Naive B cell (primary cell): Measurements from ENCODE around the gene INHBC. TPM values are rescaled to one million over a fixed set of nuclear protein-coding genes. Genes with fewer than 3 reads are reported as not detected.

Experiments
- ATAC-seq, 2 donors: fragments of 150-1000 bp; cut with Tn5 transposase; 2 replicates each; pipeline ENCODE4 v1.10.0; 2021; ENCODE audit warnings: low read depth in 2 of 2, mild to moderate bottlenecking in 2 of 2, moderate library complexity in 2 of 2
- DNase-seq: peaks from one replicate; pipeline ENCODE4 v3.0.0; 2022
- H3K27ac Mint-ChIP-seq, 6 donors: one replicate each; pipeline ENCODE4 v1.8.0; 2020 to 2022; ENCODE audit warnings: mild to moderate bottlenecking in 6 of 6, mixed read lengths in 6 of 6, moderate library complexity in 5 of 6, inconsistent platforms in 2 of 6
- H3K27me3 Mint-ChIP-seq, 3 donors: one replicate each; pipeline ENCODE4 v1.8.0; 2021 to 2022; ENCODE audit warnings: mixed read lengths in 3 of 3, mild to moderate bottlenecking in 1 of 3
- H3K36me3 Mint-ChIP-seq, 2 donors: one replicate each; pipeline ENCODE4 v1.8.0; 2020 to 2022; ENCODE audit warnings: mixed read lengths in 2 of 2, inconsistent platforms in 1 of 2, mild to moderate bottlenecking in 1 of 2
- H3K4me1 Mint-ChIP-seq, 3 donors: one replicate each; pipeline ENCODE4 v1.8.0; 2020 to 2022; ENCODE audit warnings: mixed read lengths in 3 of 3, inconsistent platforms in 1 of 3, mild to moderate bottlenecking in 1 of 3, moderate library complexity in 1 of 3
- H3K4me3 Mint-ChIP-seq, 8 donors: one replicate each; pipeline ENCODE4 v1.8.0; 2020 to 2022; ENCODE audit warnings: mild to moderate bottlenecking in 8 of 8, mixed read lengths in 8 of 8, moderate library complexity in 8 of 8, inconsistent platforms in 2 of 8
- H3K9me3 Mint-ChIP-seq, 7 donors: one replicate each; pipeline ENCODE4 v1.8.0; 2020 to 2022; ENCODE audit warnings: mixed read lengths in 7 of 7, mild to moderate bottlenecking in 5 of 7, inconsistent platforms in 2 of 7, moderate library complexity in 1 of 7
- polyA plus RNA-seq, 6 donors: library from polyadenylated mRNA; unstranded; fragments of 300-500 nt; fragmentation: Illumina TruSeq; gene quantifications; one replicate each; pipeline ENCODE4 v1.2.3, GENCODE V29; 2021; ENCODE audit warnings: low read depth in 6 of 6

The INHBC gene
- polyA plus RNA-seq, 6 donors from 2014 or later, result not detected

DNA sequence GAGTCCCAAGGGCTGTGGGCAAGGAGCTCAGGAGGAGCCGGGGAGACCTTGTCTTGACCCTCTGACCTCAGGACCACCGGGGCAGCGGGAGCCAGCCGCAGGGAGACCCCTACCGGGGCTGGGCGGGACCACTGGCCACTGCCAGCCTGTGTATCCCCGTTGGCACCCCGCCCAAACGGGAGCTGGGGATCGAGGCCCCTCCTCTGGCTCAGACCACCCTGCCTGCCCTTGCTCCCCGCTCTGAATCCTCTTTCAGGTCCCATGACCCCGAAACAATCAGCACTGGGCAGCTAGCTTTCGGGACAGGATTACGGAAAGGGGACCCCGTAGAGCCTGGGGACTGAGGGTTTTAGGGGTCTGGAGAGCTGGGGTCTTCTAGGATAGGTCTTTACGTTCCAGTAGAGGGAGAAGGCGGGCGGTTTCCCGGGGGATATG, 26.3 kb downstream of the INHBC start:
- Mint-ChIP-seq H3K36me3 (no peaks in the 10 kb centered on the region), H3K4me1 (peaks cover 43 to 65% (median 57%) of the 10 kb centered on the region in 3 donors), H3K9me3 (no peaks in the 10 kb centered on the region), H3K27me3 (no peaks in the 10 kb centered on the region), H3K27ac (peak overlapping the region in 3 of 6 donors; percentile 82 to 92 (median 91)), H3K4me3 (peak overlapping the region; percentile 87 to 96 (median 94))
- ATAC-seq (no peak), DNase-seq (no peak)

DNA sequence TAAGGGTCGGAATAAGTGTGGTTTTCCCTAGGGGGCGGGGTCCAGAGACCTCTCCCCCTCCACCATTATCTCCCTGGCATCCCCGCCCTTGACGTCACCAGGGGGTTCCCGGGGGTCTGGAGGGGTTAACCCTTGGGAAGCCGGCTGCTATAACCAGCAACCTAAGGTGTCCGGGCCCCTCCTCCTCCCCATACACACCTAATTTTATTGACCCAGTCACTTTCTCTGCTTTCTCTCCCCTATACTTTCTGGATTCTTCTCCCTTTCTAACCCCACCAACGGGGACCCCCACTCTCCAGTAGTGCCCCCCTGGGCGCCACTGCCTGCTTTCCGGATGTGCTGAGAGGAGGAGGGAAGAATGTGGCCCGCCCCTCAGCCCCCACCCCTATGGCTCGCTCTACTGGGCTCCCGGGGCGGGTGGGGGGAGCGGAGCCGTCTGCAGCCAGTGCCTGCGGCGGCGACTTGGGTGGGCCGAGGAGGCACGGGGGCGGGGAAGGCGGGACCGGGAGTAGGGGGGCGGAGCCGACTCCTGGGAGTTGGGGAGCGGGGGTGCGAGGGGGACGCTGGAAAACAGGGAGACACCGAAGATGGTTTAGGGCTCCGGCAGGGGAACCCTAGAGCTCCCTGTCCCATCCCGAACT, 26.8 kb downstream of the INHBC start:
- peak overlapping the region in 5 of 6 donors; percentile 87 to 92 (median 92) for H3K27ac Mint-ChIP-seq
- H3K9me3 Mint-ChIP-seq, result no peaks in the 10 kb centered on the region
- DNase-seq, result peak; percentile 33
- no peak for ATAC-seq
- H3K36me3 Mint-ChIP-seq, result no peaks in the 10 kb centered on the region
- peak overlapping the region; percentile 87 to 96 (median 94) for H3K4me3 Mint-ChIP-seq
- no peaks in the 10 kb centered on the region for H3K27me3 Mint-ChIP-seq
- H3K4me1 Mint-ChIP-seq, result peaks cover 41 to 63% (median 53%) of the 10 kb centered on the region in 3 donors

DNA sequence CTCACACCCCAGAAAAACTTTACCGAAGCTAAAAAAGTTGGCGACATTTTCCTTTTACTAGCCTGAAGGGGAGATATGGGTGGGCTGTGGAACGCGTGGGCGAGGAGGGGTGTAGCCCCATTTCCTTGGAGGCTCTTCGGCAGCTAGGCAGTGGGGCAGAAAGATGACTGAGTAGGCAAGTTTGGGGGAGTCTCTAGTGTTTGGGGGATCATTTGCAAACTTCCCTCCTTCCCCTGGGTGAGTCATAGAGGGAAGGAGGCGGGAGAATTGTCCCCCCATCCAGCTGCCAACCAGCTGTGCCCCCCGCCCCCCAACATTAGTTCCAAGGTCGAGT, 27.3 kb downstream of the INHBC start:
- no peaks in the 10 kb centered on the region for H3K36me3 Mint-ChIP-seq
- H3K27me3 Mint-ChIP-seq, result no peaks in the 10 kb centered on the region
- peaks cover 41 to 58% (median 50%) of the 10 kb centered on the region in 3 donors for H3K4me1 Mint-ChIP-seq
- H3K27ac Mint-ChIP-seq, result peak overlapping the region in 4 of 6 donors; percentile 87 to 92 (median 92)
- H3K9me3 Mint-ChIP-seq, result no peaks in the 10 kb centered on the region
- peak overlapping the region; percentile 87 to 96 (median 94) for H3K4me3 Mint-ChIP-seq
- no peak for ATAC-seq
- DNase-seq, result peak; percentile 18

DNA sequence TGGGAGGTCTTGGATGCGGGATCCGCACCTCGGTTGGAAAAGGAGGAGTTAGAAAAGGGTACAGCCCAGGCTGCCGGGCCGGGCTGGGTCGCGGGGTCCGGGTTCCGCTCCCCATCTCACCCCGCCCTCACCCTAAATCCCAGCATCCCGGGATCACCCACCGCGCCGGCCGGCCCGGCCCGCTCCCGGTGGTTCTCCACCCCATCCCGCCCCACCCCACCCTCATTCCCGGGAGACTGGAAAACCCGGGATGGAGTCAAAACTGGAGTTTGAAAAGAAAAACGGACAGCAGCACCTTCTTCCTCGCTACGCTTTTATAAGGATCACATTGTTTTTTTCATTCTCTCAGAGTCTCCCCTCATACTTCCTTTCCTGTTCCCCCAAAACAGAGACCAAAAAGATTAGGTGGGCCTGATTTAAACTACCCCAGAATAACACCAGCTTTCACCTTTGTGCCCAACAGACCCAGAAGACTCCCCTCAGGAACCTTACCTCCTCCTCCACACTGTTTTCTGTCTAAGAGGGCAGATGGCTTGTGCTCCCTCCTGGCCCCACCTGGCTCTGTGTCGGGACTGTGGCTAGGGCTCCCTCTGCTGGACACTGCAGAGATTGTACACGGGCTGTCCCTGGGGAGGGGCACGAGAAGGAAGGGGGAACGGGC, 27.8 kb downstream of the INHBC start:
- H3K4me1 Mint-ChIP-seq, result peaks cover 41 to 63% (median 54%) of the 10 kb centered on the region in 3 donors
- DNase-seq, result peak; percentile 94
- peaks cover 3 to 4% of the 10 kb centered on the region in 2 donors for H3K36me3 Mint-ChIP-seq
- peak overlapping the region; percentile 87 to 96 (median 94) for H3K4me3 Mint-ChIP-seq
- peak overlapping the region; percentile 36 to 94 (median 92) for H3K27ac Mint-ChIP-seq
- H3K9me3 Mint-ChIP-seq, result no peaks in the 10 kb centered on the region
- peak; percentile 63 to 65 for ATAC-seq
- no peaks in the 10 kb centered on the region for H3K27me3 Mint-ChIP-seq

DNA sequence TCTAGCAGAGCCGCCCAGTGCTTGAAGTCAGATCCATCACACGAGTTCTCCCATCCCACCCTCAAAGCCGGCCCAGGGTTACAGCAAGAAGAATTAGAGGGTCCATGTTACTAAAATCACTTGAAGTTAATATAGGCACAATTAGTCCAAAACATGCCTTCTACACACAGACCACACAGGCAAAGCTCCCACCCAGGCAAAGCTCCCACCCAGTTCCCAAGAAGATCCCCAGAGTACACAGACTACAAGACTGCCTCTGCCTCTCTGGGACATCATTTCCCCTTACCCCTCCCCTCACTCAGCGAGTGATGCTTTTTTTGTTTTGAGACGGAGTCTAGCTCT, 28.3 kb downstream of the INHBC start:
- Mint-ChIP-seq H3K36me3 (peaks cover 4 to 8% of the 10 kb centered on the region in 2 donors), H3K4me3 (peak overlapping the region; percentile 87 to 96 (median 92)), H3K27ac (peak overlapping the region in 5 of 6 donors; percentile 36 to 94 (median 92)), H3K27me3 (no peaks in the 10 kb centered on the region), H3K9me3 (no peaks in the 10 kb centered on the region), H3K4me1 (peaks cover 45 to 68% (median 59%) of the 10 kb centered on the region in 3 donors)
- no peak for ATAC-seq
- no peak for DNase-seq

DNA sequence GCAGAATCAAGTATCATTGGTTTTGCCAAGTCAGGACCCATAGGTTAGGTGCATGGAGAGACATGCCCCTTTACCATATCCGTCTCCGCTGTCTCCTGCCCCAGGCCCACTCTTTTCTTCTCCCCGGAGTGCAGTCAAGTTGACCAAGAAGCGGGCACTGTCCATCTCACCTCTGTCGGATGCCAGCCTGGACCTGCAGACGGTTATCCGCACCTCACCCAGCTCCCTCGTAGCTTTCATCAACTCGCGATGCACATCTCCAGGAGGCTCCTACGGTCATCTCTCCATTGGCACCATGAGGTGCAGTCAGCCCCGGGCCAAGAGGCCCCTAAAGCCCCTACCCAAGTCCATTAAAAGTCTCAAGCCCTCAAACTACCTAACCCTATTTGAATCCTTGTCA, 30.0 kb downstream of the INHBC start:
- no peaks in the 10 kb centered on the region for H3K9me3 Mint-ChIP-seq
- H3K27me3 Mint-ChIP-seq, result no peaks in the 10 kb centered on the region
- peak overlapping the region in 3 of 6 donors; percentile 1 to 85 (median 76) for H3K27ac Mint-ChIP-seq
- peak overlapping the region in 1 of 8 donors; percentile 66 for H3K4me3 Mint-ChIP-seq
- H3K4me1 Mint-ChIP-seq, result peaks cover 42 to 58% (median 52%) of the 10 kb centered on the region in 3 donors
- H3K36me3 Mint-ChIP-seq, result peaks cover 4 to 16% of the 10 kb centered on the region in 2 donors
- ATAC-seq (no peak), DNase-seq (no peak)

DNA sequence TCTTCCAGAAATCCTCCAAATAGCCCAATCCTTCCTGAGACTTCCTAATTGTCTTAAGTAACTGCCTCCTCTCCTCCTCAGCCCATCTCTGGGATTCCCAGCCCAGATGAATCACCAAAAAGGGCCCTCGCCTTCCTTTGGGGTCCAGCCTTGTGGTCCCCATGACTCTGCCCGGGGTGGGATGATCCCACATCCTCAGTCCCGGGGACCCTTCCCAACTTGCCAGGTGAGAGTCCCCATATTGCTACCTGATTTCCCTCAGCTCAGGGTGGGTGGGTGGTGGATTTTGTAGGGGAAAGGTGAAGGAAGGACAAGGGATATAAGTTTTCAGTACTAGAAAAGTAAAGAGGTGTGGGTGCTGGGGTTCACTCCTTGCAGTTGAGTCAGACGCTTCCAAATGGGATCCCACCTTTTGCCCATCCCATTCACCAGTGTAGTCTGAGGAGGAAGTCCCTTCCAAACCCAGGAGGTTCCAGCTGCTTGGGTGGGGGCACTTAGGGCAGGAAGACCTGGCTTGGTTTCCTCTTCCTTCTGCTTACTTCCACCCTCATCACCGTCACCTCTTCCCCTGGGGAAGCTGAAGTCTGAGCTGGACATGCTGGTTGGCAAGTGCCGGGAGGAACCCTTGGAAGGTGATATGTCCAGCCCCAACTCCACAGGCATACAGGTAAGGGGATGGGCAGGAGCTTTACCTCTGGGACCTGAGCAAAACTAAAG, 30.6 kb downstream of the INHBC start:
- Mint-ChIP-seq H3K27ac (peak overlapping the region in 4 of 6 donors; percentile 1 to 76 (median 36)), H3K27me3 (no peaks in the 10 kb centered on the region), H3K9me3 (no peaks in the 10 kb centered on the region), H3K4me1 (peaks cover 38 to 55% (median 53%) of the 10 kb centered on the region in 3 donors), H3K4me3 (peak overlapping the region in 1 of 8 donors; percentile 66), H3K36me3 (peaks cover 4 to 16% of the 10 kb centered on the region in 2 donors)
- no peak for ATAC-seq
- no peak for DNase-seq

DNA sequence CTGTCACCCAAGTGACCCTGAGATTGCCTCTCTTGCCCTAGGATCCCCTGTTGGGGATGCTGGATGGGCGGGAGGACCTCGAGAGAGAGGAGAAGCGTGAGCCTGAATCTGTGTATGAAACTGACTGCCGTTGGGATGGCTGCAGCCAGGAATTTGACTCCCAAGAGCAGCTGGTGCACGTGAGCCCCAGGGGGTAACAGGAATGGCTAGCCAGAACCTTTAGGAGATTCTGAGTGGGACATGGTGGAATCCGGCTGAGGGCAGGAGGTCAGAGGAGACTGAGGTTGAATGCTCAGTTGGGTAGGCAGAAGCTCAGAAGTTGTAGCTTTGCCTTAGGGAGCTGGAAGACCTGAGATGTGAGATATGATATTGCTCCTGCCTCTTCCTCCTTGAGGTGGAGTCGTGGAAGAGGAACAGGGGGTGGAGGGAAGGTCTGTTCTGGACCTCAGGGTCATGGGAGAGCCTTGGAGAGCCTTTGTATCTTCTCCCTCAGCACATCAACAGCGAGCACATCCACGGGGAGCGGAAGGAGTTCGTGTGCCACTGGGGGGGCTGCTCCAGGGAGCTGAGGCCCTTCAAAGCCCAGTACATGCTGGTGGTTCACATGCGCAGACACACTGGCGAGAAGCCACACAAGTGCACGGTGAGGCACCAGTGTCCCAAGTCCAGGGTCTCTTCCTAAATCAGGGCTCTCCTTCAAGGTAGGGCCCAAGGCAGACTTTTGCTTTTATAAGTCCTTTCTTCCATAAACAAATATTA, 31.3 kb downstream of the INHBC start:
- Mint-ChIP-seq H3K4me1 (peaks cover 32 to 53% (median 45%) of the 10 kb centered on the region in 3 donors), H3K36me3 (peaks cover 4 to 16% of the 10 kb centered on the region in 2 donors), H3K4me3 (peak overlapping the region in 1 of 8 donors; percentile 4), H3K27me3 (no peaks in the 10 kb centered on the region), H3K27ac (peak overlapping the region in 4 of 6 donors; percentile 22 to 49 (median 42)), H3K9me3 (no peaks in the 10 kb centered on the region)
- ATAC-seq, result no peak
- no peak for DNase-seq

DNA sequence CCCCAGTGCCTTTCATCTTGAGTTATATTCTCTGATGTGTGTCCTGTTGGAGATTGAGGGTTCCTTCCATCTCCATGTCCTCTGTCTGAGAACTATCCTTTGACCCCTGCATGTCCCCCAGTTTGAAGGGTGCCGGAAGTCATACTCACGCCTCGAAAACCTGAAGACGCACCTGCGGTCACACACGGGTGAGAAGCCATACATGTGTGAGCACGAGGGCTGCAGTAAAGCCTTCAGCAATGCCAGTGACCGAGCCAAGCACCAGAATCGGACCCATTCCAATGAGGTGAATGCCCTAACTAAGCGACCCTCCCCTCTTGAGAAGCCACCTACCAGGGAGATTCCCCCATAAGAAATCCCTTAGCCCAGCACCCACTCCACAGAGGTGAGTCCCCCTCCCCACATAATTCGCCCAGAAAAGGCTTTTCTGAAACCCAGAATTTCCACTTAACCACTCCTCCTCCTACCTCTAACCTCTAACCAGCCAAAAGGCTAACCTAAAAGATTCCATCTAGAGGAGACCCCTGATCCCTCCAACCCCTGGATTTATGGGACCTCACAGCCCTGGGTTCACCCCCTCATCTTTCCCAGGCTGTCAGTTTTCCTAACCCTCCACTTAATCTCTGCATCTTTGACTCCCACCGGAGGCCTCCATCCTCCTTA, 32.8 kb downstream of the INHBC start:
- H3K27ac Mint-ChIP-seq, result peak overlapping the region in 4 of 6 donors; percentile 17 to 84 (median 66)
- peak overlapping the region in 1 of 8 donors; percentile 42 for H3K4me3 Mint-ChIP-seq
- DNase-seq, result no peak
- ATAC-seq, result no peak
- H3K9me3 Mint-ChIP-seq, result no peaks in the 10 kb centered on the region
- H3K4me1 Mint-ChIP-seq, result peaks cover 33 to 57% (median 46%) of the 10 kb centered on the region in 3 donors
- no peaks in the 10 kb centered on the region for H3K27me3 Mint-ChIP-seq
- peaks cover 4 to 16% of the 10 kb centered on the region in 2 donors for H3K36me3 Mint-ChIP-seq

DNA sequence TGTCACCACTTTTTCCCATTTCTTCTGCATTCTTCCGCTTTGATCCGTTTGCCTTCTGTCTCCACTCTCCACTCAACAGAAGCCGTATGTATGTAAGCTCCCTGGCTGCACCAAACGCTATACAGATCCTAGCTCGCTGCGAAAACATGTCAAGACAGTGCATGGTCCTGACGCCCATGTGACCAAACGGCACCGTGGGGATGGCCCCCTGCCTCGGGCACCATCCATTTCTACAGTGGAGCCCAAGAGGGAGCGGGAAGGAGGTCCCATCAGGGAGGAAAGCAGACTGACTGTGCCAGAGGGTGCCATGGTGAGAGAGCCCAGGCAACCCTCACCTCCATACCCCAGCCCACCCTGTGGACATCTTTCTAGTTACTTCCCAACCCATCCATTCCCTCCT, 33.3 kb downstream of the INHBC start:
- H3K4me3 Mint-ChIP-seq, result peak overlapping the region in 1 of 8 donors; percentile 40
- peaks cover 32 to 57% (median 46%) of the 10 kb centered on the region in 3 donors for H3K4me1 Mint-ChIP-seq
- peak overlapping the region in 3 of 6 donors; percentile 72 to 89 (median 74) for H3K27ac Mint-ChIP-seq
- no peaks in the 10 kb centered on the region for H3K9me3 Mint-ChIP-seq
- ATAC-seq (no peak), DNase-seq (no peak)
- peaks cover 4 to 16% of the 10 kb centered on the region in 2 donors for H3K36me3 Mint-ChIP-seq
- H3K27me3 Mint-ChIP-seq, result no peaks in the 10 kb centered on the region

DNA sequence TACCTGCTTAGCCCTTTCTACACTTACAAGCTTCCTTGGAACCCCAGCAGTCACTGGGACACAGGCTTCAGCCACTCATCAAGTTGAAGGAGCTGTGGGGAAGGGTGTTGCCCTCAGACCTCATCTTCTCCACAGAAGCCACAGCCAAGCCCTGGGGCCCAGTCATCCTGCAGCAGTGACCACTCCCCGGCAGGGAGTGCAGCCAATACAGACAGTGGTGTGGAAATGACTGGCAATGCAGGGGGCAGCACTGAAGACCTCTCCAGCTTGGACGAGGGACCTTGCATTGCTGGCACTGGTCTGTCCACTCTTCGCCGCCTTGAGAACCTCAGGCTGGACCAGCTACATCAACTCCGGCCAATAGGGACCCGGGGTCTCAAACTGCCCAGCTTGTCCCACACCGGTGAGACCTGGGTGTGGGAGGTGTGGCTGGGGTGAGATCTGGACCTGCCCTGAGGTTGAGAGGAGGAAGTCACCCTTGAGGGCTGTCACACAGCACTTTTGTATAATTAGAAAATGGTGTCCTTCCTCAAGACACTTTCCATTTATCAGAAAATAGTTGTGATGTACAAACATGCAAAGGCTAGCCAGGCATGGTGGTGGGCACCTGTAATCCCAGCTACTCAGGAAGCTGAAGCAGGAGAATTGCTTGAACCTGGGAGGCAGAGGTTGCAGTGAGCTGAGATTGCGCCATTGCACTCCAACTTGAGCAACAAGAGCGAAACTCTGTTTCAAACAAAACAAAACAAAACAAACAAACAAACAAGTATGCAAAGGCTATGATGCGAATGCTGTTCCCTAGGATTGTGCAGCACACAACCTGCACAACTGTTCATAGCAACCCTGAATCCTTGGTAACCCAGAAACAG, 34.9 kb downstream of the INHBC start:
- DNase-seq, result no peak

More for the DNA sequence above, 34.9 kb downstream of the INHBC start:
- no peaks in the 10 kb centered on the region for H3K27me3 Mint-ChIP-seq
- H3K36me3 Mint-ChIP-seq, result peaks cover 8 to 32% of the 10 kb centered on the region in 2 donors
- ATAC-seq, result no peak
- H3K9me3 Mint-ChIP-seq, result no peaks in the 10 kb centered on the region
- H3K27ac Mint-ChIP-seq, result peak overlapping the region in 1 of 6 donors; percentile 60
- no peak overlapping the region for H3K4me3 Mint-ChIP-seq
- peaks cover 41 to 63% (median 55%) of the 10 kb centered on the region in 3 donors for H3K4me1 Mint-ChIP-seq
